Superior temporal gyrus (tissue), 1 donor: ENCODE data around the gene LARGE2.

ENCODE experiments used
- DNase-seq: peaks from one replicate; pipeline ENCODE4 v3.0.0-alpha.2; 2016; ENCODE audit errors: extremely low spot score

LARGE2 gene

DNA sequence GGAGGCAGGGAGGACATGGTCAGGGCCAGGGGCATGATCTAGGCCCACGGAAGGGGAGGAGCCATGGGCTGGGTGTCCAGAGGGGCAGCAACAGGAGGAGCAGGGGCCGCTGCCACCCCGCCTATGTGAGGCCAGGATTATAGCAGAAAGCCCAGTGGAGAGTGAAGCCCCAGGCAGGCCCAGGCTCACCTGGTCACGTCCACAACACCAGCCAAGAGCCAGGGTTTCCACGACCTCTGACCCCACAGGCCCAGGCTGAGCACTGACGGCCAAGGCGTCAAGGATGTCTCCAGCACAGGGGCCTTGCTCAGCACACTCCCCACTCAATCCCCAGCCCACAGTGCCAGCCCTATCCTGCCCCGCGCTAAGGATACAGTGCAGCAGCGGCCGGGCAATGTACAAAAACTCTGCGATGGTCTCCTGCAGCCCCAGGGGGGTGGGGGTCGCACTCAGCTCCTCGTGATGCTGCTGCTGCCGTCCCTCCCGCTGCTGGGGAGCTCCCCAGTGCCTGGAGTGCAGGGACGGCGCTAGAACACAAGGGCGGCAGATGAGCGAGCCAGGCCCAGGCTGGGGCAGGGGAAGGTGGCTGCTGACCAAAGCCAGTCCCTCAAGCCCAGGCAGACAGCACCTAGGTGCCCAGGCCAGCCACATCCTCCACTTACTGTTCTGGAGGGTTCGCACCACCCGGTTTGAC lies 8.4 kb upstream of the LARGE2 start:
- DNase-seq = no peak

DNA sequence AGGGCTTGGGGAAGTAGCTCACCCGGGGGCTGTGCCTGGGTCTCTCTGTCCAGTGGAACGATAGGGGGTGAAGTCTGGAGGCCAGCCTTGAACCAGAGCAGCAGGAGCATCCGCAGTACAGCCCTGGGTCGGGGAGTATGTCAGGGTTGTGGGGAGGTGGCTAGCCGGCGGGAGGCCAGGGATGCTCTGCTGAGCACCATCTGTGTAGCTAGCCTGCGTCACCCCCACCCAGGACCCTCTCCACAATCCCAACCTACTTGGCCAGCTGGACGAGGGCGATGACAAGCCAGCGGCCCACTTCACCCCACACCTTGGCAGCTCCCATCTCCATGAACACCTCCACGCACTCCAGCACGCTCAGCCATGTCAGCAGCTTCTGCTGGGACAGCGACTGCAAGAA lies 7.0 kb upstream of the LARGE2 start:
- DNase-seq = no peak

DNA sequence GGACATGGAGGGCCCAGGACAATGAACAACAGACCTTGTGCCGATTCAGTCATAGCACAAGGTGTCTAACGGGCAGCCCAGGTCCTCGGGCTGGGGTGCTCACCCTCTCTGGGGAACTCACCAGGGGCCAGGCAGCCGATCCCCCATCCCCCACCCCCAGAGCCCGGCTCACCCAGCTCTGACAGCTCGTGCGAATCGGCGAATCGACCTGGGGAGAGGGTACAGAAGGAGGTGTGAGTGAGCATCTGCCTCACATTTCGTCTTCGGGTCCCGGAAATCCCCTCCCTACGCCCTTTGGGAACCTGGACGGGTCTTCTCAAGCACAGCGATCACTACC lies 5.2 kb upstream of the LARGE2 start:
- DNase-seq = no peak

DNA sequence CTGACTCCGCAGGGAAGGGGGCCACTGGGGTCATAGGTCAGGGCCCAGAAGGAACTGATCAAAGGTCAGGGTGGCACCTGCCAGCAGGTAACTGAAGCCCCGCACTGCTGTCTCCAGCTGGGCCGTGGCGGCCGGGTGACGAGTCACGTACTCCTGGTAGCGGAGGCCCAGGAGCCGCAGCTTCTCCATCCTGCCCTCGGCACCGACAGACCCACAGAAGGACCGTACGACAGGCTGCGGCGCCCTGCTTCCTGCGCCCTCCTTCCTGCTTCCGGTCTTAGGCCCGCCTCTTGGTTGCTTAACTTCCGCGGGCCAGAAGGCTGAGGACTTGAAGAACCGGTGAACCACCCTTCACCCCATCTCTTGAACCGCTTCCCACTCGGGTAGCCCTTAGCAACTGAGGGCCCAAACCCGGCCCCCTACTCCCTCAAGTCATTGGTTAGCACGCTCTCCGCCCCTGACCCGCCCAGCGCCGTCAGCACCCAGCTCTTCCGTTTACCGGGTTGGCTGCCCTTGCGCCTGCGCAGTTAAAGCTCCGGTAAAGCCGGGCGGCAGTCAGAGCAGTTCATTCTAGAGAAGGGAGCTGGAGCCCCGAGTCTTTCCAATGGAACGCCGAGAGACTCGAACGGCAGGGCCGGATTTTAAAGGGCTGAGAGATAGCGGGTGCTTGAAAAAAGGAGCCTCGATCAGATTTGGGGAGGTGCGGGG lies 4.7 kb upstream of the LARGE2 start, which contains the start of gene PEX16:
TSS of gene PEX16 (minus strand) at position 255 of the 708 bp plus-strand sequence. CDS start at position 189, 66 bp downstream.
- DNase-seq = peak; percentile 98

DNA sequence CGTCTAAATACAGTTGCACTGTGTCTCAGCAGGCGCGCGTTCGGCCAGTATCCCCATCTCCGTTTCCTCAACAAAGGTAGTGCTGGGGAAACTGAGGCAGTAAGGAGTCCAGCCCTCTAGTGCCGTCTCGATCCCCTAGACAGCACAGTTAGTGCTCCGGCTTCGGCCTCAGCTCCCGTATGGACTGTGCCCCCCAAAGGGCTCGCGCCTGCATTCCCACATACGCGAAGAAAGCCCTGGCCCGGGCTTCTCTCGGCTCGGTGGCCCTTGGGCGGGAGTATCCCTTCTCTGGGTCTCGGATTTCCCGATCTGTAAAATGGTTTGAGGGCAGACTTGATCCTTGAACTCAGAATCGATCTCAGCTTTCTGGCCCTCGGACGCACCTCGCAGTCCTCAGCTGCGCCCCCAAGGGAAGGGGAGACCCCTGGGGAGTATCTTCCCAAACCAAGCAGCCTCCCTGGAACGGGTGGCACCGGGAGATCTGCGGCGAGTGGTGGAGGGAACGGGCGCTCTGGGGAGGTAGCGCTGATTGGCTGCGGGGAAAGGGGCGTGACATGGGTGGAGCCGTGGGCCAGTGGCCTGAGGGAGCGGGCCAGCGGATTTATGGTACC lies 4.0 kb upstream of the LARGE2 start:
- peak; percentile 87 for DNase-seq

DNA sequence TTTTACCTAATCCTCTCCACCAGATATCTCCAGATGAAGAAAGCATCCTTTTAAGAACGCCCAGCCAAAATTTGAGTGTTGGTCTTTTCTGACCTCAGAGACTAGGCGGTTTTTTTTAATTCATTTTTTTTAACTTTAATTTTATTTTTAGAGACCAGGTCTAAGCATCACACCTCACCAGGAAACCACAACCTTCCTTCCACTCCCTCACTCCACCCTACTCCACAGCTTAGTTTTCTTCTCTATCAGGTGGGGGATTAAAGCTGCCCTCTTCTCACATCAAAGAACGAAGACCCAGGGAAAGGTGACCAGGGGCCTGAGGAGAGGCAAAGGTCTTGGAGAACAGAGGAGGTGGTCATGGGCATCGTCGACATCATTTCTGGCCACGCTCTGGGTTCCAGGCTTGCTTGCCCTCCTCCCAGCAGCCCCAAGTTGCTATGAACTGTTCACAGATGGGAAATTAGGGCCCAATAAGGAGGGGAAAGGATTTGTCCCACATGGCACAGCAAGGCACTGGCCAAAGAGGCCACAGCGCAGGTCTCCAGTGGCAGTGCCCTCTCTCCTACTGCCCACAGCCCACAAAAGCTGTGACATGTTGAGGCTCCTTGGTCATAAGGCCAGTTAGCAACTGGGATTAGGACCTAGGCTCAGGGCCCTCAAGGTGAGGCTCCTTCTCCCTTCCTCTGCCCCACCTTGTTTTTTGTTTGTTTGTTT lies 3.3 kb upstream of the LARGE2 start:
- no peak for DNase-seq

DNA sequence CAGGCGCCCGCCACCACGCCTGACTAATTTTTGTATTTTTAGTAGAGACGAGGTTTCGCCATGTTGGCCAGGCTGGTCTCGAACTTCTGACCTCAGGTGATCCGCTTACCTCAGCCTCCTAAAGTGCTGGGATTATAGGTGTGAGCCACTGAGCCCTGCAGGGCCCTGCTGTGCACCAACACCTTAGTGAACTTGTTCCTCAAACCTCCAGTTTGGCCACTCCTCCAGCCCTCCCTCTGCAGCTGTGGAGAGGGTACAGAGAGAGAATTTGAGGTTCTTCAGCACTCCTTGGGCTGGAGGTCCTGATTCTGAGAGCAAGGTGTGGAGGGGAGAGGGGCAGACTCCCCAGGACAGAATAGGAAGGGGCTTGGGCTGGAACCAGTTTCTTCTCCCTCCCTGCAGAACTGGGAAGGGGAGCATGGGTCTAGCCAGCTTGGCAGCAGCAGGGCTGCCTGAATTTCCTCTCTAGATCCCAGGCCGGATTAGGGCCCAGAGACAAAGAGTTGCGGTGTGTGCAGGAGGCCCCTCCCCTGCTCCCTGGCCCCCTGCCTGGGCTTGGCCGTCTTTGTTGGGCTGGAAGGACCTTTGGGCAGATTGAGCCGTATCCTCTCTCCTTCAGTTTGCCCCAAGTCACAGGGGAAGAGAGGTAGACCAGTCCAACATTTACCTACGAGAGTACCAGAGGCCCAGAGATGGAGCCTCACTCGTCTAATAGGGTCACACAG lies 2.5 kb upstream of the LARGE2 start:
- DNase-seq = no peak

DNA sequence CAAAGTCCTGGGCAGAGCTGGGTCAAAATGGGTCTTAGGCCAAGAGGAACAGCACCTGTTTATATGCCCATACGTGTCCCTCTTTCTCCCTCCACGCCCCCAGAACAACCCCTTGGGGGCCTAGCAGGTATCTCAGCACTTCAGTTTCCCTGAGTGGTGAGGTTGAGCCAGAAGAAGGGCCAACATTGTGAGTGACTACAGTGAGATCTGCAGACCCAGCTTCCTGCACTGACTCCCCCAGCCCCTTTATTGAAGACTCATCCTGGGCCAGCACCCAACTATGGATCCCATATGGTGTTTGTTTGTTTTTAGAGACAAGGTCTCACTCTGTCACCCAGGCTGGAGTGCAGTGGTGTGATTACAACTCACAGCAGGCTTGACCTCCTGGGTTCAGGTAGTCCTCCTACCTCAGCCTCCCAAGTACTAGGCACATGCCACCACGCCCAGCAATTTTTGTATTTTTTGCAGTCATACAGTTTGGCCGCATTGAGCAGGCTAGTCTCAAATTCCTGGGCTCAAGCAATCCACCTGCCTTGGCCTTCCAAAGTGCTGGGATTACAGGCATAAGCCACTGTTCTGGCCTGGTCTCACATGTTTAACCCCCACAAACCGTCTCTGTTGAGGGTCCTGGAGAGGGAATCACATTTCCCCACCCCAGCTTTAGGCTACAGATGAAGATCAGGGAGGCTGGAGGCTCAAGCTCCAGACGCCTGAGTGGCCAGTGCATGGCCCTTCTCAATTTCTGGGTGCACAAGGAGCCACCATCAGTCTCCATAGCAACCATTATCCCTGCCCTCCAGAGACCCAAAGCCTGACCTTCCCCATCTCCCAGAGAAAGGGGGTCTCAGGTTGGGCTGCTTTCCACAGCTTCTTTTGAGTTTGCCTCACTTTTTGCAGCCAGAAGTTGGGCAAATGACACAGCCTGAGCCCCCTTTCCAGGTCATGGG lies 1.7 kb upstream of the LARGE2 start:
- DNase-seq = no peak

DNA sequence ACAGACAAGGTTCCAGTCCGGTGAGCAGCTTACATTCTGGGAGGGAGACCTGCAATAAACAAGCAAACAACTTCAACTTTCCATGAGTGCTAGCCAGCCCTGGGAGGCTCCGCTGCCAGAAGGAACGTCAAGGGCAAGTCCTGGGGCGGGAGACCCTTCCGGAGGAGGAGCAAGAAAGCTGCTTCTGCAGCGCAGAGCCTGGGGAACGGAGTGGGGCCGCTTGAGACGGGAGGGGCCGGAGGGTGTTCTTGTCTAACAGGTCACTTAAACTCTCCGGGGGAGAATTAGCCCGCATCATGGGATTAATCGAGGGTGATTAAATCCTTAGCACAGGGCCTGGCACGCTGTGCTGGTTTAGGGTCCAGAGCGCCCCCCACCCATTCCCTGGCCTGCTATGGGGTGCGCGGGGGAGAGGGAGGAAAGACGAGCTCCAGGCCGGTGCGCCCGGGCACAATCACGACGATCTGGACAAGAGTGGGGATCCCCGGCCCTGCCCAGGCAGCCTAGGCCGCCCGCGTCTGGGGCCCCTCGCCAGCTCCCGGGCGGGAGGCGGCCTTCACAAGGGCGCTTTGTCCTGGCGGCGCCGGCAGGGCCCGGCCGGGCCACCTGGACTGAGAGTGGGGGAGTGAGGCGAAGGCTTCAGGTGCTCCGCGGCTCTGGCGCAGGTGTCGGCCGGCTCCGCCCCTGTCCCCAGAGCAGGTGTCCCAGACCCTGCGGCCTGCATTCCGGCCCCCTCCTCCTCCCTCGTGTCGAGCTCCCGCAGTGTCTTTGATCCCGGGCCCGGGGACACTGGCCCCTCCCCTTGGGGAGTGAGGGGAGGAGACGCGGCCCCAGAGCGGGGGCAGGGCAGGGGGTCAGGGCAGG lies 663 bp upstream of the LARGE2 start:
- no peak for DNase-seq

DNA sequence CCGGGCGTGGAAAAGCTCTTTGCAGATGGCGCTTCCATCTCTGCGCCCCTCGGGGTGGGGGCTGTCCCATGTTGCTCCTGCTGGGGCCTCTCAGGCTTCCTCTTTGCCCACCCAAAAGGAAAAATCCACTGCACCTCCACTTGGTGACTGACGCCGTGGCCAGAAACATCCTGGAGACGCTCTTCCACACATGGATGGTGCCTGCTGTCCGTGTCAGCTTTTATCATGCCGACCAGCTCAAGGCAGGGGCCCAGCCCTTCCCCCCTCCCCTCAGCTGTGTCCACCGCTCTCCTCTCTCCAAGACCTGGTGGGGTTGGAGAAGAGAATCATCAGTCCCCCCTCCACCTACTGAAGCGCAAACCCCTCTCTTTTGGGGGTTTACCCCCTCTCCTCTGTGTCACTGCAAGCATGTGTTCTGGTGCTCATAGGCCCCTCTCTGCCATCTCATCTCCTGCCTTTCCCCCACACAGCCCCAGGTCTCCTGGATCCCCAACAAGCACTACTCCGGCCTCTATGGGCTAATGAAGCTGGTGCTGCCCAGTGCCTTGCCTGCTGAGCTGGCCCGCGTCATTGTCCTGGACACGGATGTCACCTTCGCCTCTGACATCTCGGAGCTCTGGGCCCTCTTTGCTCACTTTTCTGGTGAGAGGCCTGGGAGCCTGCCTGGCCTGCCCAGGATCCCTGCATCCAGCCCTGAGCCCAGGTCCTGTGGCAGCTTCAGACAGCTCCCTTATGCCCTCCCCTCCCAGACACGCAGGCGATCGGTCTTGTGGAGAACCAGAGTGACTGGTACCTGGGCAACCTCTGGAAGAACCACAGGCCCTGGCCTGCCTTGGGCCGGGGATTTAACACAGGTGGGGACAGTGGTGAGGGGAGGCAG lies 1.8 kb downstream of the LARGE2 start:
- DNase-seq = no peak

DNA sequence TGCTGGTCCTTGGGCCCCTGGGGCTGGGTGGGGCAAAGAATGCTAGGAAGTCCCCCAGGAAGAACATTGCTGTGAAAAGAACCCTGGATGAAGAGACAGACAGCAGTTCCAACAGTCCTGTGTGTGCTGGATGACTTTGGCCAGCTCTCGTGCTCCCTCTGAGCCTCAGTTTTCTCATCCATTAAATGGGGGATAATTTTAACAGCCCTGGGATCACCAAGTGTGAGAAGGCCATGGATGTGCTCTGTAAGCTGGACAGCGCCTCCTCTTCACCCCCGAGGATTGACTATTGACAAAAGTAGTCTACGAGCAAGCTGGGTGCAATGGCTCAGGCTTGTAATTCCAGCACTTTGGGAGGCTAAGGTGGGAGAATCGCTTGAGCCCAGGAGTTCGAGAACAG lies 2.5 kb downstream of the LARGE2 start:
- no peak for DNase-seq

DNA sequence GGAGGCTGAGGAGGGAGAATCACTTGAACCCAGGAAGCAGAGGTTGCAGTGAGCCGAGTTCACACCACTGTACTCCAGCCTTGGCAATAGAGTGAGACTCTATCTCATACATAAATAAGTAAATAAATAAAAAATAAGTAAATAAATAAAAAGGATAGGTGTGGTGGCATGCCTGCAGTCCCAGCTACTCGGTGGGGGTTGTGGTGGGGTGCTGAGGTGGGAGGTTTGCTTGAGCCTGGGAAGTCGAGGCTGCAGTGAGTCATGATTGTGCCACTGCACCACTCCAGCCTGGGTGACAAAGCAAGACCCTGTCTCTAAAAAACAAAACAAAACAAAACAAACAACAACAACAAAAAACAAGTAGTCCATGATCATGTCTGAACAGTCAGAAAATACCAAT lies 3.1 kb downstream of the LARGE2 start:
- no peak for DNase-seq

DNA sequence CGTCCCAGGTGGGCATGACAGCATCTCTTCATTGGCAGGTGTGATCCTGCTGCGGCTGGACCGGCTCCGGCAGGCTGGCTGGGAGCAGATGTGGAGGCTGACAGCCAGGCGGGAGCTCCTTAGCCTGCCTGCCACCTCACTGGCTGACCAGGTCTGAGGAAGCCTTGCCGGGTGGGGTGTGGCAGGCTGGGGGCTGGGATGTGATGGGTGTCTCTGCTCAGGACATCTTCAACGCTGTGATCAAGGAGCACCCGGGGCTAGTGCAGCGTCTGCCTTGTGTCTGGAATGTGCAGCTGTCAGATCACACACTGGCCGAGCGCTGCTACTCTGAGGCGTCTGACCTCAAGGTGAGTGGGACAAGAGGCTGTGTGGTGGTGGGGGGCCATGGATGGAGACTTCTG lies 3.5 kb downstream of the LARGE2 start:
- no peak for DNase-seq

DNA sequence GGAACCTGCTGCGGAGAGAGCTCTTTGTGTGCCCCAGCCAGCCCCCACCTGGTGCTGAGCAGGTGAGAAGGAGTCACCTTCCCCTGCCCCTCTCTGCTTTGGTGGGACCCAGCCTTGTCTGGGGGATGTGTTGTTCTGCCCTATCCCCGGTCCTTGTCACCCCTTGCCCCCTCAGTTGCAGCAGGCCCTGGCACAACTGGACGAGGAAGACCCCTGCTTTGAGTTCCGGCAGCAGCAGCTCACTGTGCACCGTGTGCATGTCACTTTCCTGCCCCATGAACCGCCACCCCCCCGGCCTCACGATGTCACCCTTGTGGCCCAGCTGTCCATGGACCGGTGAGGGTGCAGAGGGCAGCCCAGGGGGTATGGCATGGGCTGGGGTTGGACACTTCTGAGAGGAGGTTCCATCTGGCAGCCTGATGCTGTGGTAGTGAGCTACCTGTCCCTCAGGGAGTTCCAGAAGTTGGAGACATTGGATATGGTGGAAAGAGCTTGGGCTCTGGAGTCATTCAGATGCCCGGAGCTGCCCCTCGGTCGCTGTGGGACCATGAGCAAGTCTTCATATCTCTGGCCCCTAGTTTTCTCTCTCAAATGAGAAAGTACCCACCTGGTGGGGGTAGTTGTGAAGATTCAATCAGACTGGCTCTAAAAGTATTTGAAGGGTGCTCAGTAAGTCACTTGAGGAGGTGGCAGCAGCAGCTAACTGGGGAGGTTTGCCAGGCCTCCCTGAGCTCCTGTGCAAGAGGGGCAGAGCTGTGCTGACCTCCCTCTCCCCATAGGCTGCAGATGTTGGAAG lies 4.3 kb downstream of the LARGE2 start:
- DNase-seq = no peak

DNA sequence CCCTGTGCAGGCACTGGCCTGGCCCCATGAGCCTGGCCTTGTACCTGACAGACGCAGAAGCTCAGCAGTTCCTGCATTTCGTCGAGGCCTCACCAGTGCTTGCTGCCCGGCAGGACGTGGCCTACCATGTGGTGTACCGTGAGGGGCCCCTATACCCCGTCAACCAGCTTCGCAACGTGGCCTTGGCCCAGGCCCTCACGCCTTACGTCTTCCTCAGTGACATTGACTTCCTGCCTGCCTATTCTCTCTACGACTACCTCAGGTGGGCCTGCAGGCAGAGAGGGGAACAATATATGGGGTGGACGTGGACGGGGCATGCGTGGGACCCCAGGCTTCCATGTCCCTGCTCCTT lies 4.9 kb downstream of the LARGE2 start:
- DNase-seq = no peak

DNA sequence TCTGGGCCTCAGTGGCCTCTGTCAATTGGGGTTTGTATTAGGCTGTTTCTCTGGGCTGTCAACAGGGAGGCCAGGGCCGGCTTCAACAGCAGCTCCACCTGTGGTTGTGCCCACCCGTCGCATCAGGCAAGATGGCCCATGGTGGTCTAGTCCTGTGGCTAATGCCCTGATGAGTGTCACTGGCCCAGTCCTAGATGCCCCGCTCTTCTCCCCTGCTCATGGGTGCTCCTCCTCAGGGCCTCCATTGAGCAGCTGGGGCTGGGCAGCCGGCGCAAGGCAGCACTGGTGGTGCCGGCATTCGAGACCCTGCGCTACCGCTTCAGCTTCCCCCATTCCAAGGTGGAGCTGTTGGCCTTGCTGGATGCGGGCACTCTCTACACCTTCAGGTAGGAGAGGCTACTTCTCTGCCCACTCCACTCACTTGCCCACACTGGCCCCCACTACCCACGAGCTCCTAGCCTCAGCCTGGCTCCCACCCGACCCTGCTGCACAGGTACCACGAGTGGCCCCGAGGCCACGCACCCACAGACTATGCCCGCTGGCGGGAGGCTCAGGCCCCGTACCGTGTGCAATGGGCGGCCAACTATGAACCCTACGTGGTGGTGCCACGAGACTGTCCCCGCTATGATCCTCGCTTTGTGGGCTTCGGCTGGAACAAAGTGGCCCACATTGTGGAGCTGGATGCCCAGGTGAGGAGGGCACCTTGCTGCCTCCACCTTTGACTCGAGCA lies 5.4 kb downstream of the LARGE2 start:
- DNase-seq = no peak

DNA sequence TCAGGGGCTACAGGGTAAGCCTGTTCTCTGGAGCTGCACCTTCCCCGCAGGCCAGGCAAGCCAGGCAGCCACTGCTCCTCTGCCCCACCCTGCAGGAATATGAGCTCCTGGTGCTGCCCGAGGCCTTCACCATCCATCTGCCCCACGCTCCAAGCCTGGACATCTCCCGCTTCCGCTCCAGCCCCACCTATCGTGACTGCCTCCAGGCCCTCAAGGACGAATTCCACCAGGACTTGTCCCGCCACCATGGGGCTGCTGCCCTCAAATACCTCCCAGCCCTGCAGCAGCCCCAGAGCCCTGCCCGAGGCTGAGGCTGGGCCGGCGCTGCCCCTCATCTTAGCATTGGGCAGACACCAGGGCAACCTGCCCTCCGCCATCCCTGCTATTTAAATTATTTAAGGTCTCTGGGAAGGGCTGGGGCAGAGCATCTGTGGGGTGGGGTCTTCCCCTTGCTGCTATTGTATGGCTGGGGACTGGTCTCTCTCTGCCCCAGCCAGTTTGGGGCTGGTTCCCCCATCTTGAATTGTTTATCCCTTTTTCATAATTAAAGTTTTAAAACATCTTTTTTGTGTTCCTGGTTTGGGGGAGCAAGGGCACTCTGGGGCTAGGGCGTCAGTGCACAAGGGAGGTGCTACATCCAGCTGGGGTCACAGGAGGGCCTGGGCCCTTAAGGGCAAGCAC lies 6.2 kb downstream of the LARGE2 start:
- no peak for DNase-seq
